IPS-18c (cell line): Measurements from ENCODE around the gene HUS1B.
"Not testable (repeated sequence)": the region's sequence is repeated elsewhere in the genome, so short reads cannot be mapped to it uniquely, and the experiment has no call there.

ENCODE experiments used
- H3K4me3 ChIP-seq: 2 replicates; pipeline ENCODE4 v1.7.0; 2013; ENCODE audit warnings: low read depth, mild to moderate bottlenecking, low read length, moderate library complexity; ENCODE audit not compliant: insufficient read depth
- H3K9me3 ChIP-seq: one replicate; pipeline ENCODE4 v1.6.1; 2013; ENCODE audit warnings: mild to moderate bottlenecking, low read length, moderate library complexity; ENCODE audit not compliant: control insufficient read depth, insufficient read depth

HUS1B gene

GRCh38 chr6:656460-657252 lies at the start of gene HUS1B:
TSS of gene HUS1B (minus strand) at chr6:657100. CDS start at chr6:656944, 156 bp downstream.
- H3K4me3 ChIP-seq, result no peak within 1 kb of the TSS
- no peaks in the 10 kb centered on the region for H3K9me3 ChIP-seq

GRCh38 chr6:706146-706545 lies 49.2 kb upstream of the HUS1B start:
- H3K4me3 ChIP-seq, result no peak overlapping the region
- H3K9me3 ChIP-seq, result no peaks in the 10 kb centered on the region

- Histone ChIP-seq H3K4me3 (no peak overlapping the region), H3K9me3 (no peaks in the 10 kb centered on the region)
Observed at GRCh38 chr6:705047-705446, 48.1 kb upstream of the HUS1B start.

GRCh38 chr6:704046-704445 lies 47.1 kb upstream of the HUS1B start:
- no peak overlapping the region for H3K4me3 ChIP-seq
- H3K9me3 ChIP-seq, result no peaks in the 10 kb centered on the region

GRCh38 chr6:703552-703951 lies 46.7 kb upstream of the HUS1B start:
- no peak overlapping the region for H3K4me3 ChIP-seq

GRCh38 chr6:701700-702479 lies 45.0 kb upstream of the HUS1B start:
- no peaks in the 10 kb centered on the region for H3K9me3 ChIP-seq
- no peak overlapping the region for H3K4me3 ChIP-seq

More at GRCh38 chr6:703552-703951, 46.7 kb upstream of the HUS1B start:
- no peaks in the 10 kb centered on the region for H3K9me3 ChIP-seq

GRCh38 chr6:701215-701614 lies 44.3 kb upstream of the HUS1B start:
- no peaks in the 10 kb centered on the region for H3K9me3 ChIP-seq
- no peak overlapping the region for H3K4me3 ChIP-seq

- no peaks in the 10 kb centered on the region for H3K9me3 ChIP-seq
- no peak overlapping the region for H3K4me3 ChIP-seq
Observed at GRCh38 chr6:700490-700889, 43.6 kb upstream of the HUS1B start.

- Histone ChIP-seq H3K4me3 (no peak overlapping the region), H3K9me3 (no peaks in the 10 kb centered on the region)
Observed at GRCh38 chr6:699319-699718, 42.4 kb upstream of the HUS1B start.

GRCh38 chr6:694431-695126 lies 37.7 kb upstream of the HUS1B start:
- H3K4me3 ChIP-seq, H3K9me3 ChIP-seq: not testable (repeated sequence)

GRCh38 chr6:693723-694009 lies 36.8 kb upstream of the HUS1B start:
- Histone ChIP-seq H3K4me3 (peak overlapping the region; percentile 82; the same call in 1 of the 2 replicates), H3K9me3 (no peaks in the 10 kb centered on the region)

- Histone ChIP-seq H3K9me3 (no peaks in the 10 kb centered on the region), H3K4me3 (peak within 1 kb of the TSS; percentile 82)
Observed at GRCh38 chr6:692858-693722, 36.2 kb upstream of the HUS1B start, which contains the start of gene EXOC2. TSS of gene EXOC2 (minus strand) at chr6:693139. CDS start at chr6:637818, 55,321 bp downstream.

- Histone ChIP-seq H3K4me3 (peak overlapping the region; percentile 82), H3K9me3 (no peaks in the 10 kb centered on the region)
Observed at GRCh38 chr6:692356-692851, 35.5 kb upstream of the HUS1B start.

GRCh38 chr6:689223-689622 lies 32.3 kb upstream of the HUS1B start:
- Histone ChIP-seq H3K9me3 (no peaks in the 10 kb centered on the region), H3K4me3 (no peak overlapping the region)

- H3K4me3 ChIP-seq, result no peak overlapping the region
- no peaks in the 10 kb centered on the region for H3K9me3 ChIP-seq
Observed at GRCh38 chr6:686497-686896, 29.6 kb upstream of the HUS1B start.

GRCh38 chr6:684831-685636 lies 28.1 kb upstream of the HUS1B start:
- Histone ChIP-seq H3K4me3 (no peak overlapping the region), H3K9me3 (no peaks in the 10 kb centered on the region)
